Measurements from ENCODE around the gene MFSD12. TPM values are rescaled to one million over a fixed set of nuclear protein-coding genes. Genes with fewer than 3 reads are reported as not detected.
"Not testable (repeated sequence)": the region's sequence is repeated elsewhere in the genome, so short reads cannot be mapped to it uniquely, and the experiment has no call there.

MFSD12 gene
- total RNA-seq, 1 experiment from 2014 or later = 34.5 TPM

GRCh38 chr19:3589439-3589838 lies 32.1 kb upstream of the MFSD12 start:
- Histone ChIP-seq H3K4me1 (ENCODE audit: low read length) (no peaks in the 10 kb centered on the region), H3K27me3 (ENCODE audit: low read length) (no peaks in the 10 kb centered on the region), H3K9ac (ENCODE audit: low read length) (no peak overlapping the region), H3K4me2 (ENCODE audit: low read depth, low read length, poor library complexity, severe bottlenecking) (no peak overlapping the region), H3K9me2 (replicated peaks; ENCODE audit: insufficient read depth, low read length) (no peaks in the 10 kb centered on the region), H2AFZ (ENCODE audit: low read length) (no peak overlapping the region), H3K36me3 (ENCODE audit: insufficient read depth, low read length) (no peaks in the 10 kb centered on the region), H3K4me3 (ENCODE audit: low read length) (no peak overlapping the region), H3K79me2 (ENCODE audit: low read length) (no peaks in the 10 kb centered on the region), H3K27ac (ENCODE audit: low read length) (no peak overlapping the region), H4K20me1 (ENCODE audit: insufficient read depth, low read depth, low read length) (no peaks in the 10 kb centered on the region), H3K9me3 (ENCODE audit: low read length) (peaks cover 16% of the 10 kb centered on the region)
- peak; percentile 20 for DNase-seq

GRCh38 chr19:3586707-3587346 lies 29.4 kb upstream of the MFSD12 start:
- H3K9me2 ChIP-seq (replicated peaks; ENCODE audit: insufficient read depth, low read length) = no peaks in the 10 kb centered on the region
- no peak overlapping the region for H3K9ac ChIP-seq (ENCODE audit: low read length)

GRCh38 chr19:3586127-3586626 lies 28.8 kb upstream of the MFSD12 start:
- Histone ChIP-seq H3K4me3 (ENCODE audit: low read length) (no peak overlapping the region), H3K27me3 (ENCODE audit: low read length) (no peaks in the 10 kb centered on the region), H3K4me1 (ENCODE audit: low read length) (no peaks in the 10 kb centered on the region), H3K4me2 (ENCODE audit: low read depth, low read length, poor library complexity, severe bottlenecking) (no peak overlapping the region), H3K9ac (ENCODE audit: low read length) (no peak overlapping the region), H4K20me1 (ENCODE audit: insufficient read depth, low read depth, low read length) (no peaks in the 10 kb centered on the region), H2AFZ (ENCODE audit: low read length) (no peak overlapping the region), H3K9me3 (ENCODE audit: low read length) (peaks cover 7% of the 10 kb centered on the region; the same call in 1 of the 2 replicates), H3K79me2 (ENCODE audit: low read length) (no peaks in the 10 kb centered on the region), H3K36me3 (ENCODE audit: insufficient read depth, low read length) (no peaks in the 10 kb centered on the region), H3K9me2 (replicated peaks; ENCODE audit: insufficient read depth, low read length) (no peaks in the 10 kb centered on the region), H3K27ac (ENCODE audit: low read length) (no peak overlapping the region)
- peak; percentile 66 for DNase-seq

More at GRCh38 chr19:3586707-3587346, 29.4 kb upstream of the MFSD12 start:
- Histone ChIP-seq H3K4me2 (ENCODE audit: low read depth, low read length, poor library complexity, severe bottlenecking) (no peak overlapping the region), H3K79me2 (ENCODE audit: low read length) (no peaks in the 10 kb centered on the region), H3K4me1 (ENCODE audit: low read length) (no peaks in the 10 kb centered on the region), H3K27me3 (ENCODE audit: low read length) (no peaks in the 10 kb centered on the region), H4K20me1 (ENCODE audit: insufficient read depth, low read depth, low read length) (no peaks in the 10 kb centered on the region), H2AFZ (ENCODE audit: low read length) (no peak overlapping the region), H3K27ac (ENCODE audit: low read length) (no peak overlapping the region), H3K36me3 (ENCODE audit: insufficient read depth, low read length) (no peaks in the 10 kb centered on the region), H3K9me3 (ENCODE audit: low read length) (peaks cover 10% of the 10 kb centered on the region; the same call in 1 of the 2 replicates), H3K4me3 (ENCODE audit: low read length) (no peak overlapping the region)
- DNase-seq = peak; percentile 10

DNA sequence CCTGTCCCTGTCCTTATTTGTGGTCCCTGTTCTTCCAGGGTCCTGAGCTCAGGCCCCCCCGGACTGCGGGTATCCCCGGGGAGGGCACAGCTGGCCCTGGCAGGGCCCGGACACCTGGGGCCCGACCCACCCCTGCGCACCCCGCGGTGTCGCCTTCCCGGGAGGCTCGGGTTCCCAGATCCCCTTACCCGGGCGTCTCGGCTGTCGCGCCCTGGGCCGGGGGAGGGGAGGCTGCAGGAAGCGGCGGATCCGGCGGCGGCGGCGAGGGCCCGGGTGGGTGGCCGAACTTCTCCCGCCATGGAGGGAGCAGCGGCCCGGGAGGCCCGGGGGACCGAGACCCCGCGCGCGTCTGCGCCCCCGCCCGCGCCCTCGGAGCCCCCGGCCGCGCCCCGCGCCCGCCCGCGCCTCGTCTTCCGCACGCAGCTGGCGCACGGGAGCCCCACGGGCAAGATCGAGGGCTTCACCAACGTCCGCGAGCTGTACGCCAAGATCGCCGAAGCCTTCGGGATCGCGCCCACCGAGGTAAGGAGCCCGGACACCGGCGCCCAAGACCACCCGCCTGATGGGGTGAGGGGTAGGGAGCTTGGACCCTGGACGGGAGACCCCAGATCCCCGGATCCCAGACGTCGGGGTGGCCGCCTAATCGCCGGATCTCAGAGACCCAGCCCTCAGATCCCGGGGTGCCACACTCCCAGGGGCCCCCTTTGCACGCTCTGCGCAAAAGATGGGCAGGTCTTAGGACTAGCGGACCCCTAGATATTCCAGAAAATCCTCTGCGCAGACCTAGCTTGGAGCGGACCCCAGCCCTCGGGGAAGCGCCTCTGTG lies 28.1 kb upstream of the MFSD12 start, which contains the start of gene GIPC3:
GIPC3 (plus strand) TSS at position 178 of the 826 bp plus-strand sequence; CDS start at position 298, 120 bp downstream.
- H3K4me2 ChIP-seq (ENCODE audit: low read depth, low read length, poor library complexity, severe bottlenecking) = no peak within 1 kb of the TSS
- no peaks in the 10 kb centered on the region for H3K9me2 ChIP-seq (replicated peaks; ENCODE audit: insufficient read depth, low read length)
- no peak within 1 kb of the TSS for H2AFZ ChIP-seq (ENCODE audit: low read length)

GRCh38 chr19:3584036-3584802 lies 26.8 kb upstream of the MFSD12 start:
- not testable (repeated sequence) for H2AFZ ChIP-seq (ENCODE audit: low read length); H3K79me2 ChIP-seq (ENCODE audit: low read length); H3K27me3 ChIP-seq (ENCODE audit: low read length); H3K9ac ChIP-seq (ENCODE audit: low read length); H3K9me2 ChIP-seq (replicated peaks; ENCODE audit: insufficient read depth, low read length); H3K27ac ChIP-seq (ENCODE audit: low read length); H3K36me3 ChIP-seq (ENCODE audit: insufficient read depth, low read length); H3K4me2 ChIP-seq (ENCODE audit: low read depth, low read length, poor library complexity, severe bottlenecking); H4K20me1 ChIP-seq (ENCODE audit: insufficient read depth, low read depth, low read length); H3K9me3 ChIP-seq (ENCODE audit: low read length); H3K4me1 ChIP-seq (ENCODE audit: low read length); H3K4me3 ChIP-seq (ENCODE audit: low read length)
- DNase-seq = peak; percentile 29

More for the DNA sequence above, 28.1 kb upstream of the MFSD12 start, which contains the start of gene GIPC3:
- Histone ChIP-seq H3K9me3 (ENCODE audit: low read length) (peaks cover 4% of the 10 kb centered on the region; the same call in 1 of the 2 replicates), H3K27me3 (ENCODE audit: low read length) (no peaks in the 10 kb centered on the region), H4K20me1 (ENCODE audit: insufficient read depth, low read depth, low read length) (no peaks in the 10 kb centered on the region), H3K4me1 (ENCODE audit: low read length) (no peaks in the 10 kb centered on the region), H3K79me2 (ENCODE audit: low read length) (no peaks in the 10 kb centered on the region), H3K36me3 (ENCODE audit: insufficient read depth, low read length) (no peaks in the 10 kb centered on the region), H3K4me3 (ENCODE audit: low read length) (no peak within 1 kb of the TSS), H3K9ac (ENCODE audit: low read length) (no peak within 1 kb of the TSS), H3K27ac (ENCODE audit: low read length) (no peak within 1 kb of the TSS)
- peak; percentile 10 for DNase-seq

GRCh38 chr19:3581792-3582191 lies 24.4 kb upstream of the MFSD12 start:
- H3K9me3 ChIP-seq (ENCODE audit: low read length); H3K9me2 ChIP-seq (replicated peaks; ENCODE audit: insufficient read depth, low read length); H2AFZ ChIP-seq (ENCODE audit: low read length); H3K27ac ChIP-seq (ENCODE audit: low read length); H3K36me3 ChIP-seq (ENCODE audit: insufficient read depth, low read length); H3K79me2 ChIP-seq (ENCODE audit: low read length); H3K4me3 ChIP-seq (ENCODE audit: low read length); H4K20me1 ChIP-seq (ENCODE audit: insufficient read depth, low read depth, low read length); H3K27me3 ChIP-seq (ENCODE audit: low read length); H3K9ac ChIP-seq (ENCODE audit: low read length); H3K4me1 ChIP-seq (ENCODE audit: low read length); H3K4me2 ChIP-seq (ENCODE audit: low read depth, low read length, poor library complexity, severe bottlenecking): not testable (repeated sequence)
- DNase-seq = peak; percentile 37

DNA sequence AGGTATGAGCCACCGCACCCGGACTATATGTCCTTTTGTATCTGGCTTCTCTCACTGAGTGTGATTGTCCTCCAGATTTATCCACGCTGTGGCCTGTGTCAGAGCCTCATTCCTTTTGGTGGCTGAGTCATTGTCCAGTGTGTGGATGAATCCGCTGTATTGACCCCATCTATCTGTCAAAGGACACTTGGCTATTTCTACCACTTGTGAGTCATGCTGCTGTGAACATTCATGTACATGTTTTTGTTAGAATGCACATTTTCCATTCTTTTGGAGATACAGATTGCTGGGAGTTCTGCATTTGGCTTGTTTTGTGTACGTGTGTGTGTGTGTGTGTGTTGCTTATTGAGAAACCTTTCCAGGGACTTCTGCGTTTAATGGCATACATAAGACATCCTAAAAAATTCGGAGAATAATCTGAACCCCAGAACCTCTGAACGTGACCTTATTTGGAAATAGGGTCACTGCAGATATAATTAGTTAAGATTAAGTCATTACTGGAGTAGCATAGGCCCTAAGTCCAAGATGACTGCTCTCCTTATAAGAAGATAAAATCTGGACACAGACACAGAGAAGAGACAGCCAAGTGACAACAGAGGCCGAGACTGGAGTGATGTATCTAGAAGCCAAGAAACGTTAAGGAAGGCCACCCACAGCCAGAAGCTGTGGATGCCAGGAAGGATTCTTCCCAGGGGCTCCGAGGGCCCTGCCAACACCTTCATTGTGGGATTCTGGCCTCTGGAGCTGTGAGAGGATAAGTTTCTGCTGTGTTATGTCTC lies 23.0 kb upstream of the MFSD12 start:
- Histone ChIP-seq H3K4me1 (ENCODE audit: low read length) (no peaks in the 10 kb centered on the region), H3K79me2 (ENCODE audit: low read length) (no peaks in the 10 kb centered on the region), H4K20me1 (ENCODE audit: insufficient read depth, low read depth, low read length) (peaks cover 1% of the 10 kb centered on the region; the same call in 1 of the 2 replicates), H3K36me3 (ENCODE audit: insufficient read depth, low read length) (0 out of 2 replicates have a peak, but pooled peaks cover 4% of the 10 kb centered on the region), H3K4me2 (ENCODE audit: low read depth, low read length, poor library complexity, severe bottlenecking) (no peak overlapping the region), H2AFZ (ENCODE audit: low read length) (no peak overlapping the region), H3K4me3 (ENCODE audit: low read length) (no peak overlapping the region), H3K27me3 (ENCODE audit: low read length) (no peaks in the 10 kb centered on the region), H3K9ac (ENCODE audit: low read length) (no peak overlapping the region), H3K9me3 (ENCODE audit: low read length) (no peaks in the 10 kb centered on the region), H3K9me2 (replicated peaks; ENCODE audit: insufficient read depth, low read length) (no peaks in the 10 kb centered on the region), H3K27ac (ENCODE audit: low read length) (no peak overlapping the region)
- peak; percentile 40 for DNase-seq

All from Karpas-422 (cell line).